ENCODE measurements around the gene PLAC9. TPM values are rescaled to one million over a fixed set of nuclear protein-coding genes. Genes with fewer than 3 reads are reported as not detected.

The PLAC9 gene
- total RNA-seq, 4 donors from 2014 or later: 21.3 to 59.4 (median 39.6) TPM

DNA sequence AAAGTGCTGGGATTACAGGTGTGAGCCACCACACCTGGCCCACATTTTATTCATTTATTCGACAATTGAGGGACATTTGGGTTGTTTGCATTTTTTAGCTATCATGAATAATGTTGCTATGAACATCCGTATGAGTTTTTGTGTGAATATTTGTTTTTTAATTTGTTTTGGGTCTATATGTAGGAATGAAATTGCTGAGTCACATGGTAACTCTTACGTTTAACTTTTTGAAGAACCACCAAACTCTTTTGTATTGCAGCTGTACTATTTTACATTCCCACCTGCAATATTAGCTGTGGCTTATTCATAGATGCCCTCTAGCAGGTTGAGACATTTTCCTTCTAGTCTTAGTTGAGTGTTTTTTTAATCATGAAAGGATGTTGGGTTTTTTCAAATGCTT lies 14.4 kb downstream of the PLAC9 start:
- 77% methylated on average over 3 of the region's 3 CpGs for WGBS
- Histone ChIP-seq H3K9me3 (peaks cover 0 to 10% (median 7%) of the 10 kb centered on the region in 4 donors), H3K36me3 (peaks cover 6 to 35% (median 18%) of the 10 kb centered on the region in 4 donors), H3K4me1 (peaks cover 19 to 28% (median 28%) of the 10 kb centered on the region in 4 donors), H3K4me3 (no peak overlapping the region), H3K27me3 (no peaks in the 10 kb centered on the region), H3K27ac (replicated peaks in 1 of 4) (peak overlapping the region in 1 of 4 donors; percentile 51)
- no peak for DNase-seq (ENCODE audit: extremely low spot score)
- intact Hi-C loops (cut with DNase I): no loop called here
- TF ChIP-seq, protein P1, sequence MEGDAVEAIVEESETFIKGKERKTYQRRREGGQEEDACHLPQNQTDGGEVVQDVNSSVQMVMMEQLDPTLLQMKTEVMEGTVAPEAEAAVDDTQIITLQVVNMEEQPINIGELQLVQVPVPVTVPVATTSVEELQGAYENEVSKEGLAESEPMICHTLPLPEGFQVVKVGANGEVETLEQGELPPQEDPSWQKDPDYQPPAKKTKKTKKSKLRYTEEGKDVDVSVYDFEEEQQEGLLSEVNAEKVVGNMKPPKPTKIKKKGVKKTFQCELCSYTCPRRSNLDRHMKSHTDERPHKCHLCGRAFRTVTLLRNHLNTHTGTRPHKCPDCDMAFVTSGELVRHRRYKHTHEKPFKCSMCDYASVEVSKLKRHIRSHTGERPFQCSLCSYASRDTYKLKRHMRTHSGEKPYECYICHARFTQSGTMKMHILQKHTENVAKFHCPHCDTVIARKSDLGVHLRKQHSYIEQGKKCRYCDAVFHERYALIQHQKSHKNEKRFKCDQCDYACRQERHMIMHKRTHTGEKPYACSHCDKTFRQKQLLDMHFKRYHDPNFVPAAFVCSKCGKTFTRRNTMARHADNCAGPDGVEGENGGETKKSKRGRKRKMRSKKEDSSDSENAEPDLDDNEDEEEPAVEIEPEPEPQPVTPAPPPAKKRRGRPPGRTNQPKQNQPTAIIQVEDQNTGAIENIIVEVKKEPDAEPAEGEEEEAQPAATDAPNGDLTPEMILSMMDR (IDR thresholded peaks at IDR 0.05): no peak

DNA sequence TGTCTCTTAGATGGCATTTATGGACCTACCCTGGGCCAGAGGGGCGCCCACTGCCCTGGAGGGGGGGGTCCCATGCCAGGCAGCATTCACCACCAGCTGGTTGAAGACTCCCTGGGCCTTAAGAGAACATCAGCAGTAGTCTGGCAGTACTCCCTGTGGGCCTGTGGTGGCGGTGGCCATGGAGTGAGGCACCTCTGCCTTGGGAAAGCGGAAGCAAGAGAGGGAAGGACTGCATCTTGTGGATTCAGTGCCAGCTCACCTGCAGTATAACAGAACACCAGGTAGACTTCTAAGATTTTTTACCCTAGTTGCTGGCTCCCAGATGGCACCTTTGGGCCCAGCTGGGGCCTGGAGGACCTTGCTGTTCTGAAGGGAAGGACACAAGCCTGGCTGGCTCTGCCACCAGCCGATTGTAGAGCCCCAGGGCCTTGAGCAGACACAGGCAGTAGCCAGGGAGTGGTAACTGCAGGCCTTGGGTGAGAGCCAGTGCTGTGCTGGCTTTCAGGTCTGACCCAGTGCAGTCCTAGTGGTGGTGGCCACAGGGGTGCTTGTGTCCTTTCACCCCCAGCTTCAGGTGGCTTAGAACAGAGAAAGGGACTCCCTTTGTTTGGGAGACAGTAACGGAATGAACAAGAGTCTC lies 15.8 kb downstream of the PLAC9 start:
- no peak for DNase-seq (ENCODE audit: extremely low spot score)
- H3K27me3 ChIP-seq: no peaks in the 10 kb centered on the region
- peaks cover 0 to 10% (median 7%) of the 10 kb centered on the region in 4 donors for H3K9me3 ChIP-seq
- WGBS: 96% methylated on average over 4 of the region's 5 CpGs
- peaks cover 6 to 49% (median 29%) of the 10 kb centered on the region in 4 donors for H3K36me3 ChIP-seq
- TF ChIP-seq POLR2AphosphoS5 (IDR thresholded peaks at IDR 0.05): no peak
- no peak for TF ChIP-seq POLR2A (IDR thresholded peaks at IDR 0.05; ENCODE audit: low read depth)
- no peak for TF ChIP-seq EP300 (IDR thresholded peaks at IDR 0.05)
- TF ChIP-seq, protein P1 (IDR thresholded peaks at IDR 0.05): no peak
- no peak overlapping the region for H3K4me3 ChIP-seq
- intact Hi-C loops (cut with DNase I): no loop called here
- H3K4me1 ChIP-seq: peaks cover 19 to 28% (median 28%) of the 10 kb centered on the region in 4 donors
- no peak overlapping the region for H3K27ac ChIP-seq (replicated peaks in 1 of 4)

DNA sequence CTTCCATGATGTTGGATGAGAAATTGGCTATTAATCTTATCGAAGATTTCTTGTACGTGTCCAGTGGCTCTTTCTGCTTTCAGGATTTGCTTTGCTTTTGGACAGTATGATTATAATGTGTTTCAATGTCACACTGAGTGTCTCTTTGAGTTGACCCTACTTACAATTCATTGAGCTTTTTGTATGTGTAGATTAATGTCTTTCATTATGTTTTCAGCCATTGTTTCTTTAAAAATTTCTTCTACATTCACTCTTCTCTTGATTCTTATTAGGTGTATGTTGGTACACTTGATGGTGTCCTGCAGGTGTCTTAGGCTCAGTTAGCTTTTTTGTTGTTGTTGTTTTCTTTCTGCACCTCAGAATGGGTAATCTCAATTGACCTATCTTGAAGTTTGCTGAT lies 16.6 kb downstream of the PLAC9 start:
- intact Hi-C loops (cut with DNase I): no loop called here
- no peak overlapping the region for H3K4me3 ChIP-seq
- no peak for TF ChIP-seq POLR2AphosphoS5 (IDR thresholded peaks at IDR 0.05)
- TF ChIP-seq, protein P1 (IDR thresholded peaks at IDR 0.05): no peak
- TF ChIP-seq POLR2A (IDR thresholded peaks at IDR 0.05; ENCODE audit: low read depth): no peak
- no peak for TF ChIP-seq EP300 (IDR thresholded peaks at IDR 0.05)
- no peak overlapping the region for H3K27ac ChIP-seq (replicated peaks in 1 of 4)
- no peak for DNase-seq (ENCODE audit: extremely low spot score)
- peaks cover 14 to 21% (median 19%) of the 10 kb centered on the region in 4 donors for H3K4me1 ChIP-seq
- H3K9me3 ChIP-seq: peaks cover 0 to 10% (median 7%) of the 10 kb centered on the region in 4 donors
- WGBS: 86% methylated on average over 2 of the region's 2 CpGs
- no peaks in the 10 kb centered on the region for H3K27me3 ChIP-seq
- peaks cover 6 to 57% (median 37%) of the 10 kb centered on the region in 4 donors for H3K36me3 ChIP-seq

DNA sequence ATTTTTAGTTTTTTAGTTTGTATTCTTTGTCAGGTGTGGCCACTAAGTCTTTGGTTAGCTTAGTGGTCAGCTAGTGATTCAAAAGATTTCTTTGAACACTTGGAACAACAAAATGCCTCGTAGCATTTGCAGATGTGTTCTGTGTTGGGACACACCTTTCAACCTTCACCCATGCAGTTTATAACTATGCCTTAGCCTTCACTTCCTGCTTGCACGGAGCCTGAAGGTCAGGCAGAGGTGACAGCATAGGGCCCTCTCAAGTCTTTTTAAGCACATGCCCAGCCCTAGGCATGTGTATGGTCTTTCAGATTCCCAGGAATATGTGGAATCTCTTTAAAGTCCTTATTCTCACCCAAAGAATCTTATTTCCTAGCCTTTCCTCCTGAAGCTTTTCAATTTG lies 17.6 kb downstream of the PLAC9 start:
- TF ChIP-seq EP300 (IDR thresholded peaks at IDR 0.05): no peak
- TF ChIP-seq POLR2A (IDR thresholded peaks at IDR 0.05; ENCODE audit: low read depth): no peak
- TF ChIP-seq, protein P1 (IDR thresholded peaks at IDR 0.05): no peak
- no peak for TF ChIP-seq POLR2AphosphoS5 (IDR thresholded peaks at IDR 0.05)
- Histone ChIP-seq H3K27me3 (no peaks in the 10 kb centered on the region), H3K4me3 (no peak overlapping the region), H3K9me3 (peaks cover 0 to 10% (median 7%) of the 10 kb centered on the region in 4 donors), H3K27ac (replicated peaks in 1 of 4) (no peak overlapping the region), H3K36me3 (peaks cover 6 to 68% (median 47%) of the 10 kb centered on the region in 4 donors), H3K4me1 (peaks cover 4 to 20% (median 18%) of the 10 kb centered on the region in 4 donors)
- intact Hi-C loops (cut with DNase I): no loop called here
- DNase-seq (ENCODE audit: extremely low spot score): no peak
- 80% methylated on average over 2 of the region's 2 CpGs for WGBS

Data from esophagus muscularis mucosa (tissue), 4 donors.